H1 (cell line): ENCODE measurements around the gene BTBD9. TPM values are rescaled to one million over a fixed set of nuclear protein-coding genes. Genes with fewer than 3 reads are reported as not detected.

Experiments used
- CREB1 ChIP-seq: IDR thresholded peaks from 2 replicates; pipeline ENCODE4 v1.6.1; 2012; ENCODE audit warnings: inconsistent platforms
- KDM5A ChIP-seq: fragments of 200-600 bp; IDR thresholded peaks from 2 replicates; pipeline ENCODE4 v1.7.1; 2012; ENCODE audit warnings: mild to moderate bottlenecking, low read length, inconsistent platforms, mixed read lengths
- YY1 ChIP-seq: IDR thresholded peaks from 2 replicates; pipeline ENCODE4 v1.6.1; 2011; ENCODE audit warnings: low read depth, mild to moderate bottlenecking, low read length
- polyA plus RNA-seq, 7 experiments: library from polyadenylated mRNA; depleted of rRNA in 3 of 7; stranded (reverse) in 5 of 7; unstranded in 2 of 7; fragments of >200 nt in 5 of 7; fragments of 200-250 nt in 2 of 7; gene quantifications; 1 replicate in 5 of 7; 2 replicates in 1 of 7; 4 replicates in 1 of 7; pipeline versions ENCODE4 v1.2.1 to v1.2.3, GENCODE V29; 2011 to 2013; ENCODE audit warnings: missing spikeins in 2 of 7, mixed read lengths in 2 of 7
- total RNA-seq: library from RNA; stranded (reverse); fragmentation: NEBNext Ultra II Directional; extraction: Animal tissue kit (Norgen Biotek cat#: 25700); gene quantifications from 2 replicates; pipeline ENCODE4 v1.2.1, GENCODE V29; 2021
- TF ChIP-seq, protein P1 (sequence below): fragments of 300-600 bp; sonication (generic); IDR thresholded peaks from 2 replicates; pipeline ENCODE4 v1.7.1; 2012; ENCODE audit warnings: low read length, moderate library complexity, mild to moderate bottlenecking, inconsistent platforms; ENCODE audit not compliant: insufficient replicate concordance

BTBD9 gene
- total and polyA plus RNA-seq, 2 of the 8 experiments (the other 6 are each of a cell fraction or from before 2014, with no cell fraction given) = 0.92 to 4.1 TPM

DNA sequence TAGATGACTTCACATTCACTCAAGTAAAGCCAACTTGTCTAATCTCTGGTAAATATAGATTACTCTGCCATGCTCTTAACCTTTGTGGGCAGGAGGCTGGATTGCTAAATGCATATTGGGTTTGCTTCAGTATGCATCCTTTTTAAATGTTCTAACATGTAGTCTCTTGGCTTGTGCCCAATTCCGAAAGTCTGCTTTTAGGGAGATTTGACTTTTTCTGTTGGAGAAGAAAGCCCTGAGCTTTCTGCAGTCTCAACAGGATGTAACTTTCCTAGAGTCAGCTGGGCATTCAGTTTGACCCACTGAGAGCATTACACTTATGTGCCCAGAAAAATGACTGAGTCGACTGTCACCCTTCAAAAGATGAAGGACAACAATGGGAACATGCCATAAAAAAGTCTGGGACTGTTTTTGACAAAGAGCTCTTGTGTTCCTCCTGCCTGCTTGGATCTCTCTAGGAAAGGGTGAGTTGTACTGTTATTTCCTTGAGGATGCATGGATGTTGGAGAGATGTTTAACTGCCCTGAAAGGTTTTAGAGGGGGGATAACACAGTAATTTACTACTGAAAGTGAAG, 520.9 kb downstream of the BTBD9 start (continued):
- TF ChIP-seq, protein P1, sequence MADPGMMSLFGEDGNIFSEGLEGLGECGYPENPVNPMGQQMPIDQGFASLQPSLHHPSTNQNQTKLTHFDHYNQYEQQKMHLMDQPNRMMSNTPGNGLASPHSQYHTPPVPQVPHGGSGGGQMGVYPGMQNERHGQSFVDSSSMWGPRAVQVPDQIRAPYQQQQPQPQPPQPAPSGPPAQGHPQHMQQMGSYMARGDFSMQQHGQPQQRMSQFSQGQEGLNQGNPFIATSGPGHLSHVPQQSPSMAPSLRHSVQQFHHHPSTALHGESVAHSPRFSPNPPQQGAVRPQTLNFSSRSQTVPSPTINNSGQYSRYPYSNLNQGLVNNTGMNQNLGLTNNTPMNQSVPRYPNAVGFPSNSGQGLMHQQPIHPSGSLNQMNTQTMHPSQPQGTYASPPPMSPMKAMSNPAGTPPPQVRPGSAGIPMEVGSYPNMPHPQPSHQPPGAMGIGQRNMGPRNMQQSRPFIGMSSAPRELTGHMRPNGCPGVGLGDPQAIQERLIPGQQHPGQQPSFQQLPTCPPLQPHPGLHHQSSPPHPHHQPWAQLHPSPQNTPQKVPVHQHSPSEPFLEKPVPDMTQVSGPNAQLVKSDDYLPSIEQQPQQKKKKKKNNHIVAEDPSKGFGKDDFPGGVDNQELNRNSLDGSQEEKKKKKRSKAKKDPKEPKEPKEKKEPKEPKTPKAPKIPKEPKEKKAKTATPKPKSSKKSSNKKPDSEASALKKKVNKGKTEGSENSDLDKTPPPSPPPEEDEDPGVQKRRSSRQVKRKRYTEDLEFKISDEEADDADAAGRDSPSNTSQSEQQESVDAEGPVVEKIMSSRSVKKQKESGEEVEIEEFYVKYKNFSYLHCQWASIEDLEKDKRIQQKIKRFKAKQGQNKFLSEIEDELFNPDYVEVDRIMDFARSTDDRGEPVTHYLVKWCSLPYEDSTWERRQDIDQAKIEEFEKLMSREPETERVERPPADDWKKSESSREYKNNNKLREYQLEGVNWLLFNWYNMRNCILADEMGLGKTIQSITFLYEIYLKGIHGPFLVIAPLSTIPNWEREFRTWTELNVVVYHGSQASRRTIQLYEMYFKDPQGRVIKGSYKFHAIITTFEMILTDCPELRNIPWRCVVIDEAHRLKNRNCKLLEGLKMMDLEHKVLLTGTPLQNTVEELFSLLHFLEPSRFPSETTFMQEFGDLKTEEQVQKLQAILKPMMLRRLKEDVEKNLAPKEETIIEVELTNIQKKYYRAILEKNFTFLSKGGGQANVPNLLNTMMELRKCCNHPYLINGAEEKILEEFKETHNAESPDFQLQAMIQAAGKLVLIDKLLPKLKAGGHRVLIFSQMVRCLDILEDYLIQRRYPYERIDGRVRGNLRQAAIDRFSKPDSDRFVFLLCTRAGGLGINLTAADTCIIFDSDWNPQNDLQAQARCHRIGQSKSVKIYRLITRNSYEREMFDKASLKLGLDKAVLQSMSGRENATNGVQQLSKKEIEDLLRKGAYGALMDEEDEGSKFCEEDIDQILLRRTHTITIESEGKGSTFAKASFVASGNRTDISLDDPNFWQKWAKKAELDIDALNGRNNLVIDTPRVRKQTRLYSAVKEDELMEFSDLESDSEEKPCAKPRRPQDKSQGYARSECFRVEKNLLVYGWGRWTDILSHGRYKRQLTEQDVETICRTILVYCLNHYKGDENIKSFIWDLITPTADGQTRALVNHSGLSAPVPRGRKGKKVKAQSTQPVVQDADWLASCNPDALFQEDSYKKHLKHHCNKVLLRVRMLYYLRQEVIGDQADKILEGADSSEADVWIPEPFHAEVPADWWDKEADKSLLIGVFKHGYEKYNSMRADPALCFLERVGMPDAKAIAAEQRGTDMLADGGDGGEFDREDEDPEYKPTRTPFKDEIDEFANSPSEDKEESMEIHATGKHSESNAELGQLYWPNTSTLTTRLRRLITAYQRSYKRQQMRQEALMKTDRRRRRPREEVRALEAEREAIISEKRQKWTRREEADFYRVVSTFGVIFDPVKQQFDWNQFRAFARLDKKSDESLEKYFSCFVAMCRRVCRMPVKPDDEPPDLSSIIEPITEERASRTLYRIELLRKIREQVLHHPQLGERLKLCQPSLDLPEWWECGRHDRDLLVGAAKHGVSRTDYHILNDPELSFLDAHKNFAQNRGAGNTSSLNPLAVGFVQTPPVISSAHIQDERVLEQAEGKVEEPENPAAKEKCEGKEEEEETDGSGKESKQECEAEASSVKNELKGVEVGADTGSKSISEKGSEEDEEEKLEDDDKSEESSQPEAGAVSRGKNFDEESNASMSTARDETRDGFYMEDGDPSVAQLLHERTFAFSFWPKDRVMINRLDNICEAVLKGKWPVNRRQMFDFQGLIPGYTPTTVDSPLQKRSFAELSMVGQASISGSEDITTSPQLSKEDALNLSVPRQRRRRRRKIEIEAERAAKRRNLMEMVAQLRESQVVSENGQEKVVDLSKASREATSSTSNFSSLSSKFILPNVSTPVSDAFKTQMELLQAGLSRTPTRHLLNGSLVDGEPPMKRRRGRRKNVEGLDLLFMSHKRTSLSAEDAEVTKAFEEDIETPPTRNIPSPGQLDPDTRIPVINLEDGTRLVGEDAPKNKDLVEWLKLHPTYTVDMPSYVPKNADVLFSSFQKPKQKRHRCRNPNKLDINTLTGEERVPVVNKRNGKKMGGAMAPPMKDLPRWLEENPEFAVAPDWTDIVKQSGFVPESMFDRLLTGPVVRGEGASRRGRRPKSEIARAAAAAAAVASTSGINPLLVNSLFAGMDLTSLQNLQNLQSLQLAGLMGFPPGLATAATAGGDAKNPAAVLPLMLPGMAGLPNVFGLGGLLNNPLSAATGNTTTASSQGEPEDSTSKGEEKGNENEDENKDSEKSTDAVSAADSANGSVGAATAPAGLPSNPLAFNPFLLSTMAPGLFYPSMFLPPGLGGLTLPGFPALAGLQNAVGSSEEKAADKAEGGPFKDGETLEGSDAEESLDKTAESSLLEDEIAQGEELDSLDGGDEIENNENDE = no peak
- no peak for TF ChIP-seq KDM5A
- no peak for TF ChIP-seq CREB1
- TF ChIP-seq YY1 = no peak
